HG03521 (cell line): ENCODE data around the gene SNX6.
"Not testable (repeated sequence)": the region's sequence is repeated elsewhere in the genome, so short reads cannot be mapped to it uniquely, and the experiment has no call there.

Experiments
- ATAC-seq: cut with Tn5 transposase; IDR thresholded peaks from one replicate; pipeline ENCODE4 v1.9.1; 2021; ENCODE audit warnings: mild to moderate bottlenecking, moderate library complexity; ENCODE audit not compliant: unreplicated experiment

The SNX6 gene

GRCh38 chr14:34527591-34527990 is 102.4 kb downstream of the SNX6 start:
- no peak for ATAC-seq

DNA sequence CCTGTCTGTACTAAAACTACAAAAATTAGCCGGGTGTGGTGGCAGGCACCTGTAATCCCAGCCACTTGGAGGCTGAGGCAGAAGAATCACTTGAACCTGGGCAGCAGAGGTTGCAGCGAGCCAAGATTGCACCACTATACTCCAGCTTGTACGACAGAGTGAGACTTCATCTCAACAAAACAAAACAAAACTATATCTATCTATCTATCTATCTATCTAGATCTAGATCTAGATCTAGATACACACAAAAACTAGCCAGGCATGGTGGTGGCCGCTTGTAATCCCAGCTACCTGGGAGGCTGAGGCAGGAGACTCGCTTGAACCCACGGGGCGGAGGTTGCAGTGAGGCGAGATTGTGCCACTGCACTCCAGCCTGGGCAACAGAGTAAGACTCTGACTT is 105.7 kb downstream of the SNX6 start:
- not testable (repeated sequence) for ATAC-seq

- no peak for ATAC-seq
These were observed 107.5 kb downstream of the SNX6 start for GRCh38 chr14:34522496-34522895.

DNA sequence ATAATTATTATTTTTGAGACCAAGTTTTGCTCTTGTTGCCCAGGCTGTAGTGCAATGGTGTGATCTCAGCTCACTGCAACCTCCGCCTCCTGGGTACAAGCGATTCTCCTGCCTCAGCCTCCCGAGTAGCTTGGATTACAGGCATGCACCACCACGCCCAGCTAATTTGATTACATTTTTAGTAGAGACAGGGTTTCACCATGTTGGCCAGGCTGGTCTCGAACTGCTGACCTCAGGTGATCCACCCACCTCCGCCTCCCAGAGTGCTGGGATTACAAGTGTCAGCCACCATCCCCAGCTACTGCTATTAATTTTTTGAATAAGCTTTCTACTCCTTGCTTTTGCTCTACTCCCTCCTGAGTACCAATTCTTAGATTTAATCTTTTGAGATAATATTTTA is 108.9 kb downstream of the SNX6 start:
- not testable (repeated sequence) for ATAC-seq

- ATAC-seq: not testable (repeated sequence)
These were observed 109.5 kb downstream of the SNX6 start for GRCh38 chr14:34520304-34520970.
